SK-N-DZ (cell line): ENCODE measurements around the gene GALK1.

Experiments
- DNase-seq: peaks from one replicate; pipeline ENCODE4 v3.0.0-alpha.2; 2015; ENCODE audit warnings: low spot score

The GALK1 gene

DNA sequence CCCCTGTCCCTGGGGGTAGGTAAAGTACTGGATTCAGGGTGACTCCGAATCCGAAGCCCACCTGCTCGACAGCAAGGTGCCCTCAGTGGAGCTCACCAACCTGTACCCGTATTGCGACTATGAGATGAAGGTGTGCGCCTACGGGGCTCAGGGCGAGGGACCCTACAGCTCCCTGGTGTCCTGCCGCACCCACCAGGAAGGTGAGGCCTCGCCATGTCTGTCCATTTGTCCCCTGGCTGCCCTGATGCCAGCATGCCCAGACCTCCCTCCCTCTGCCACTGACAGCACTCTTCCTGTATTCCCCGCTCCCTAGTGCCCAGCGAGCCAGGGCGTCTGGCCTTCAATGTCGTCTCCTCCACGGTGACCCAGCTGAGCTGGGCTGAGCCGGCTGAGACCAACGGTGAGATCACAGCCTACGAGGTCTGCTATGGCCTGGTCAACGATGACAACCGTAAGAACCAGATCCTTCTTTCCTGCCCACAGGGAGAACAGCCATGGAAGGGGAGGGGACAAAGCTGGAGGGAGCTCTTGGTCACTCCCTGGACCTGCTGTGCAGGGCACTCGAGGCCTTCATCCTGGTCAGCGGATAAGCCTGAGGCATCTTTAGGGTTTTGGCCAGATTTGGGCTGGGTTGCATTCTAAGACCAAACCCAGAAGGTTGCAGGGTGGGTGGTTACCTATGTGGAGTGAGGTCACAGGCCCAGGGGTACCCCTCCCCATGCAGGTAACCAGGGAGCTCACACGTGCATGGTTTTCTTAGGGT, 14.2 kb downstream of the GALK1 start:
- no peak for DNase-seq

DNA sequence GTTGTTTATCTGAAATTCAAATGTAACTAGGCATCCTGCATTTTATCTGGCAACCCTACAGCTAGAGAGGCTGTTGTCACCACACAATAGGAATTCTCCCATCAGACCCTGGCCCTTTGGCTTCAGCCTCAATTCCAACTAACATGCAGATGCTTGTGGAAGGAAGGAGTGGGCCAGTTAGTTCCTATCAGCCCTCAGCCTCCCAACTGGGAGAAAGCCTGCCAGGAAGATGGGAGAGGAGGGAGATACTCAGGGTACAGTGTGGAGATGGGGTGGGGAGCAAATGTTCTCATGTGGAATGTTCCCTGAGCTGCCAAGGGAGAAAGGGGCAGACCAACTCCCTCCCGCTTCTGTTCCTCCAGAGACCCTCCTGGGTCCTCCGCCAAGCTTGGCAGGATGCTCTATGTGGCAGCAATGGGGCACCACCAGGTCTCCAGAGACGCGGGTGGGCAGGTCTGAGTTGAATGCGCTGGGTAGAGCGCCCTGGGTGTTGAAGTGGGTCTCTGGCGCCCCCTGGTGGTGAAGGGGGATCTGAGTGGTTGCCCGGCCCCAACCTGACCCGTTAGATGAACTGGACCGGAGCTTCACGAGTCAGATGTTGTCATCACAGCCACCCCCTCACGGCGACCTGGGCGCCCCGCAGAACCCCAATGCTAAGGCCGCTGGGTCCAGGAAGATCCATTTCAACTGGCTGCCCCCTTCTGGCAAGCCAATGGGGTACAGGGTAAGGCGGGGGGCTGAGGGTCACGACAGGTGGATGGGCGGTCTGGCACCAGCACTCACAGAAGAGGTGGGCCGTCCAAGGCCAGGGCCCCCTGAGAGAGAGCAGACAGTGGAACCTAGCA, 15.2 kb downstream of the GALK1 start:
- DNase-seq: peak; percentile 74

DNA sequence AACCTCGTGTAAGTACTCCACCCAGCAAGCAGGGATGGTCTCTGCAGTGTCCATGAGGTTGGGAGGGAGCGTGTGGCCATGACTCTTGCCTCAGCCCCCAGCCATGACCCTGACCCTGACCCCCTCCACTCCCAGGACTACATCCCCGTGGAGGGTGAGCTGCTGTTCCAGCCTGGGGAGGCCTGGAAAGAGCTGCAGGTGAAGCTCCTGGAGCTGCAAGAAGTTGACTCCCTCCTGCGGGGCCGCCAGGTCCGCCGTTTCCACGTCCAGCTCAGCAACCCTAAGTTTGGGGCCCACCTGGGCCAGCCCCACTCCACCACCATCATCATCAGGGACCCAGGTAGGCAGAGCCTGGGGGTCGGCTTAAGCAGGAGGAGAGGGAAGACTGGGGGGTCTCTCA, 16.3 kb downstream of the GALK1 start:
- no peak for DNase-seq

DNA sequence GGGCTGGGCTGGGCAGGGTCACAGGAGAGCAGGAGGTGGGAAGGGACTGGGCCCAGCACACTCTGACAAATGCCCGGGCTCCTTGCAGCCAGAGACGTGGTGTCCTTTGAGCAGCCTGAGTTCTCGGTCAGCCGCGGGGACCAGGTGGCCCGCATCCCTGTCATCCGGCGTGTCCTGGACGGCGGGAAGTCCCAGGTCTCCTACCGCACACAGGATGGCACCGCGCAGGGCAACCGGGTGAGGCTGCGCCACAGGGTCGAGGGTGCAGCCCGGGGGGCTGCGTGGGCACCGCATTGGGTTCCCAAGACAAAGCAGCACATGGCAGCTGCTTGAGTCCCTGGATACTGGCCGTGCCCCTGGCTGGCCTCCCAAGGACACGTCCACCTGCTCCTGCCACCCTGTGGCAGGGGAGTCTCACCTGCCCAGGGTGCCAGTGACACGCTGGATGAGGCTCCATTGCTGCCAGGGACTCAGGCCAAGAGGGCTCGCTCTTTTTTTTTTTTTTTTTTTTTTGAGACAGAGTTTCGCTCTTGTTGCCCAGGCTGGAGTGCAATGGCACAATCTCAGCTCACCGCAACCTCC, 21.3 kb downstream of the GALK1 start:
- DNase-seq: no peak

DNA sequence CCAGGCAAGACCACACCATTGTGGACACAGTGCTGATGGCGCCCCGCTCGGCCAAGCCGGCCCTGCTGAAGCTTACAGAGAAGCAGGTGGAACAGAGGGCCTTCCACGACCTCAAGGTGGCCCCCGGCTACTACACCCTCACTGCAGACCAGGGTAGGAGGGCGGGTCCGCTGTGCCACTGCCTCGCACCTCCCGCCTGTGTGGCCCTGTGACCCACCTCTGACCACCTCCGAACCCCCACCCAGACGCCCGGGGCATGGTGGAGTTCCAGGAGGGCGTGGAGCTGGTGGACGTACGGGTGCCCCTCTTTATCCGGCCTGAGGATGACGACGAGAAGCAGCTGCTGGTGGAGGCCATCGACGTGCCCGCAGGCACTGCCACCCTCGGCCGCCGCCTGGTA, 22.7 kb downstream of the GALK1 start:
- no peak for DNase-seq

GRCh38 chr17:75740631-75741077, 24.3 kb downstream of the GALK1 start:
- DNase-seq: no peak

GRCh38 chr17:75740215-75740614, 24.8 kb downstream of the GALK1 start:
- no peak for DNase-seq

GRCh38 chr17:75739801-75740200, 25.2 kb downstream of the GALK1 start:
- DNase-seq: no peak

- DNase-seq: no peak
Observed at GRCh38 chr17:75739174-75739573, 25.8 kb downstream of the GALK1 start.

DNA sequence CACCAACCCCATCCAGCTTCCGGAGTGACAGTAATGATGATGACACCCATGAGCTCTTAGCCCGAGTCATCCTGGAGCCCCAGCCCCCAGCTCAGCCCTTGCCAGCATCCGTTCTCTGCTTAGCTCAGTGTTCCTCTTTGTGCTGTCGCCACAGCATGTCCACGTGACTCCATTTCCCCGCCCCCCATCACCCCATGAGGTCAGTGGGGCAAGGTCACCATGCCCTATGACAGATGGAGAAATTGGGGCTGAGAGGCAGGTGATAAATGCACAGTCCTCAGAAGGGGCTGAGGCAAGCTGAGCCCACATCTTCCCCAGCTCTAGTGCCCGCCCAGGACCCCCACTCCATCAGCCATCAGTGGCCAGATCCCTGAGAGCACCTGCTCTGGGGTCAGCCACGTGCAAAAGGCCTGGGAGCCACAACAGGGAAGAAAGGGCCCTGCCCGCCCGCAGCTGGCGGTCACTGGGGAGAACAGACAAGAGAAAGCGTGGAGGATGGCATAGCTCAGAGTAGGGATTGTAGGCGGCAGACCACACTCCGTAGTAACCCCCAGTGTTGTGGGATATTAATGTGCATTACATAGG, 26.7 kb downstream of the GALK1 start:
- no peak for DNase-seq

DNA sequence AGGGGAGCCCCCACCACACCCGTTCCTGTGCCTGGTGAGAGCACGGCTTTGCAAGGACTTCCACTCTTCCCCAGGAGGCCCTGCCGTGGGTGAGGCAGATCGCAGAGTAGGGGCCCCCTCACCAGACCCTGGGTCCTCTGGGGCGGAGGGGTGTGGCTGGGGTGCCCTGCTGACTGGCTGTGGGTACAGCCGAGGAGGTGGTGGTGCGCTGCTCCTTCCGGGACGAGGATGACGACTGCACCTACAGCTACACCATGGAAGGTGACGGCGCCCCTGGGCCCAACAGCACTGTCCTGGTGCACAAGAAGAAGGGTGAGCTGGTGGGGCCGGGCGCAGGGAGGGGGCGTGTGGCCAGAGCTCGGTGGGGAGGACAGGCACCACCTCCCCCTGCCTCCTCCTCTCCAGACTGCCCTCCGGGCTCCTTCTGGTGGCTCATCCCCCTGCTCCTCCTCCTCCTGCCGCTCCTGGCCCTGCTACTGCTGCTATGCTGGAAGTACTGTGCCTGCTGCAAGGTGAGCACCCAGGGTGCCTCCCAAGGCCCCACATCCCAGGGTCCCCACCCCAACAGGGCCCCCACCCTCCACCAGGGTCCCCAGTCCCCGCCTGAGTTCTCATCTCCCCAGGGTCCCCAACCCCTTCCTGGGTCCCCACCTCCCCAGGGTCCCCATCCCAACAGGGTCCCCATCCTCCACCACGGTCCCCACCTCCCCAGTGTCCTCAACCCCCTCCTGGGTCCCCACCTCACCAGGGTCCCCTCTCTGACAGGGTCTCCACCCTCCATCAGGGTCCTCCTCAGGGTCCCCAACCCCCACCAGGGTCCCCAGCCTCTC, 27.6 kb downstream of the GALK1 start:
- DNase-seq: no peak

DNA sequence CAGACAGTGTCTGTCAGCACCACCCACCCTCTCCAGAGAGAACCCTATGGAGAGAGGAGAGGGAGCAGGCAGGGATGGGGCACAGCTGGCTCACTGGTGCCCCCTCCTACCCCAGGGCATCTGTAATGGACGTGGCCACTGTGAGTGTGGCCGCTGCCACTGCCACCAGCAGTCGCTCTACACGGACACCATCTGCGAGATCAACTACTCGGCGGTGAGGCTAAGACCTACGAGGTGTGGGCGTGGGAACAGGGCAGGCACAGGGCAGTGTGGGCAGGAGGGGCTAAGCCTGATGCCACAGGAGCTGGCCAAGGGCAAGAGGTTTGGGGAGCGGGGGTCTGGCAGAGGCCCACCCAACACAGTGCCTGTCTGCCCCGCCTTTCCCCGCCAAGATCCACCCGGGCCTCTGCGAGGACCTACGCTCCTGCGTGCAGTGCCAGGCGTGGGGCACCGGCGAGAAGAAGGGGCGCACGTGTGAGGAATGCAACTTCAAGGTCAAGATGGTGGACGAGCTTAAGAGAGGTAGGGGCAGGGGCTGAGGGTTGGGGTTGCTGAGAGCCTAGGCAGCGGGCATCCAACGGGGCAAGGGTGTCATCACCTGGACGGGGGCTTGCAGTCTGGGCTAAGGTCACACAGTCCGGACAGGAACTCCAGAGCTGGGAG, 28.7 kb downstream of the GALK1 start:
- DNase-seq: no peak

DNA sequence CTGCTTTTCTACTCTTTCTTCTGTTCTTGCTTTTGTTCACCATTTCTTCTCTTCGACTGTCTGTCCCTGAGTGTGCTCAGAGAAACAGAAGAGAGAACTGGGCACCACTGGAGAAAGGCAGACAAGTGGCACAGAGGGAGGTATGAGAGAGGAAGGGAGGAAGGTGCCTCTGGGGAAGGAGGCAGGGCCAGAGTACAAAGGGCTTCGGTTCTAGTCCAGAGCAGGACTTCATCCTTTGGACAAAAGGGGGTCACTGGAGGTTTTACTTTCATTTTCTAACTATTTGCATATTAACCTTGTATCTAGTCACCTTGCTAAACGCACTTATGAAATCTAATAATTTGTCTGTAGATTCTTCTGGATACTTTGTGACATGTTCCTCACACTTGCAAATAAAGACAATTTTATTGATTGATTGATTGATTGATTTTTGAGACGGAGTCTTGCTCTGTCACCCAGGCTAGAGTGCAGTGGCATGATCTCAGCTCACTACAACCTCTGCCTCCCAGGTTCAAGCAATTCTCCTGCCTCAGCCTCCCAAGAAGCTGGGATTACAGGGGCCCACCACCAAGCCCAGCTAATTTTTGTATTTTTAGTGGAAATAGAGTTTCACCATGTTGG, 30.2 kb downstream of the GALK1 start:
- no peak for DNase-seq

DNA sequence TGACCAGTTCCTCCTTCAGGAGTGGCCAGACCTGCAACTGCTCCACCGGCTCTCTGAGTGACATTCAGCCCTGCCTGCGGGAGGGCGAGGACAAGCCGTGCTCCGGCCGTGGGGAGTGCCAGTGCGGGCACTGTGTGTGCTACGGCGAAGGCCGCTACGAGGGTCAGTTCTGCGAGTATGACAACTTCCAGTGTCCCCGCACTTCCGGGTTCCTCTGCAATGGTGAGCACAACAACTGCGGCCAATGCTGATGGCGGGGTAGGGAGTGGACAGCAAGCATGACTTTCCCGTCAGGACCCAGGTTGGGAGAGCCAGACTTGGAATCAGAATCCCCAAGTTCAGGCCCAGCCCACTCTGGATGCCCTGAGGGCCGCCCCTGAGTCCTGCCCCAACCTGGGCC, 31.5 kb downstream of the GALK1 start:
- no peak for DNase-seq

- no peak for DNase-seq
Observed at GRCh38 chr17:75731716-75732498, 33.1 kb downstream of the GALK1 start.

GRCh38 chr17:75731086-75731715, 33.8 kb downstream of the GALK1 start:
- DNase-seq: no peak

DNA sequence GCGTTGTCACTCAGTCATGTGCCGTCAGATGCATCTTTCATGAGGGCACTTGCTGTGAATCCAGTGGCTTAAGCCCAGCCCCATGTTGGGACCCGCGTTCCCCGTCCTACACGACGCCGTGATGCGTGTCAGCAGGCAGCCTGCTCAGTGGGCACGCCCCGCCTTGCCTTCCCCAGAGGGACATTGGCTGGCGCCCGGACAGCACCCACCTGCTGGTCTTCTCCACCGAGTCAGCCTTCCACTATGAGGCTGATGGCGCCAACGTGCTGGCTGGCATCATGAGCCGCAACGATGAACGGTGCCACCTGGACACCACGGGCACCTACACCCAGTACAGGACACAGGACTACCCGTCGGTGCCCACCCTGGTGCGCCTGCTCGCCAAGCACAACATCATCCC, 34.9 kb downstream of the GALK1 start:
- DNase-seq: no peak

DNA sequence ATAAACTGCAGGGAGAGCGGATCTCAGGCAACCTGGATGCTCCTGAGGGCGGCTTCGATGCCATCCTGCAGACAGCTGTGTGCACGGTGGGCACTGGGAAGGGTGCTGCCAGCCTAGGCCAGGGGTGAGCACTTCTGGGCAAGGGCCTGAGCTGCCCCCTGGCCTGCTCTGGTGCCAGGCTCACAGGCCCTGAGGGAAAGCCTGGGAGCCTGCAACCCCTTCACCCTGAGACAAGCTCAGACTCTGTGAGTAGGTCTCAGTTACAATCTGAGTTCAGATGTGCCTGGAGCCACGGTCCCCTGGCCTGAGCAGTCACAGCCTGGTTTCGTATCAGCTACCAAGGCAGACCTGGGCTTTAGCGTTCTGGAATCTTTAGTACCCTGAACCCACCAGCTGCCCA, 35.6 kb downstream of the GALK1 start:
- no peak for DNase-seq

- no peak for DNase-seq
Observed at GRCh38 chr17:75727391-75727790, 37.6 kb downstream of the GALK1 start.
